A673 (cell line): ENCODE results near the gene EMILIN2. TPM values are rescaled to one million over a fixed set of nuclear protein-coding genes. Genes with fewer than 3 reads are reported as not detected.
A peak's percentile ranks its signal among the peaks of the same experiment; 100 is the strongest.

Source experiments
- Bru-seq: library from RNA; stranded (reverse); fragments of 400-500 nt; gene quantifications from one replicate; lab custom pipeline; 2021; lab: Mats Ljungman, UMichigan
- BruChase-seq, 2 experiments: library from RNA; stranded (reverse); fragments of 400-500 nt; gene quantifications; one replicate each; lab custom pipeline; 2021; lab: Mats Ljungman, UMichigan
- BruUV-seq: library from RNA; stranded (reverse); fragments of 400-500 nt; replicated peaks from 2 replicates; lab custom pipeline; 2021; lab: Mats Ljungman, UMichigan
- CTCF ChIA-PET: fragments of 300-600 bp; sonication (Branson Sonifier 250); formaldehyde crosslinking; loops from one replicate; lab custom pipeline; 2022; ENCODE audit warnings: antibody characterized with exemption; lab: Charles Lee
- POLR2A ChIA-PET: fragments of 300-600 bp; sonication (Branson Sonifier 250); formaldehyde crosslinking; loops from one replicate; lab custom pipeline; 2022; ENCODE audit warnings: antibody characterized with exemption; ENCODE audit not compliant: low non-redundant PET; lab: Charles Lee
- DNase-seq: peaks from one replicate; pipeline ENCODE4 v3.0.0-alpha.2; 2015; ENCODE audit warnings: low spot score
- H3K27ac ChIP-seq: fragments of 200-600 bp; sonication (generic); 2 replicates; pipeline ENCODE4 v1.5.1; 2016; ENCODE audit warnings: mixed run types, low read depth, mild to moderate bottlenecking, mixed read lengths, antibody characterized with exemption, low read length; ENCODE audit not compliant: poor library complexity, severe bottlenecking
- H3K27me3 ChIP-seq: fragments of 200-600 bp; sonication (generic); replicated peaks from 2 replicates; pipeline ENCODE4 v1.6.1; 2017; ENCODE audit warnings: mixed run types, low read depth, mild to moderate bottlenecking, mixed read lengths, antibody characterized with exemption, low read length; ENCODE audit not compliant: insufficient read depth, poor library complexity
- H3K36me3 ChIP-seq: fragments of 200-600 bp; sonication (generic); 2 replicates; pipeline ENCODE4 v1.6.1; 2016; ENCODE audit warnings: mixed run types, mild to moderate bottlenecking, mixed read lengths, antibody characterized with exemption, low read length; ENCODE audit not compliant: insufficient read depth, poor library complexity, severe bottlenecking
- H3K4me1 ChIP-seq: fragments of 200-600 bp; sonication (generic); 2 replicates; pipeline ENCODE4 v1.6.1; 2017; ENCODE audit warnings: mixed run types, mild to moderate bottlenecking, mixed read lengths, antibody characterized with exemption, low read length; ENCODE audit not compliant: insufficient read depth, poor library complexity, severe bottlenecking
- H3K4me3 ChIP-seq: fragments of 200-600 bp; sonication (generic); 2 replicates; pipeline ENCODE4 v1.5.1; 2016; ENCODE audit warnings: low read depth, mixed run types, mild to moderate bottlenecking, mixed read lengths, low read length; ENCODE audit not compliant: poor library complexity, severe bottlenecking
- H3K9me3 ChIP-seq: fragments of 200-600 bp; sonication (generic); 2 replicates; pipeline ENCODE4 v1.6.1; 2016; ENCODE audit warnings: mixed run types, low read depth, mild to moderate bottlenecking, mixed read lengths, antibody characterized with exemption, low read length; ENCODE audit not compliant: poor library complexity, severe bottlenecking
- CTCF ChIP-seq: fragments of 300-800, 200-600 bp; sonication (generic); conservative IDR thresholded peaks from 2 replicates; pipeline ENCODE4 v1.5.1; 2017; ENCODE audit warnings: low read depth, mild to moderate bottlenecking, antibody characterized with exemption, low read length, moderate library complexity, mixed read lengths
- EZH2 ChIP-seq: fragments of 200-600 bp; sonication (generic); IDR thresholded peaks from 2 replicates; pipeline ENCODE4 v1.6.1; 2017; ENCODE audit warnings: borderline replicate concordance, low read depth, mild to moderate bottlenecking, mixed read lengths, antibody characterized with exemption, low read length; ENCODE audit not compliant: poor library complexity, severe bottlenecking
- intact Hi-C: fragments of 100-400 bp; cut with micrococcal nuclease; formaldehyde crosslinking; loops from one replicate; pipeline ENCODE4 v1.10.0; 2022; ENCODE audit not compliant: unreplicated experiment
- long read RNA-seq: library from polyadenylated mRNA; stranded (forward); transcript quantifications from one replicate; pipeline ENCODE4 v2.0.0, GENCODE V29; 2022
- total RNA-seq: library from RNA; stranded (reverse); gene quantifications from 2 replicates; pipeline ENCODE4 v1.2.3, GENCODE V29; 2021

Gene EMILIN2
- total RNA-seq (22.9 and 23.4 TPM in 2 replicates), Bru-seq, nascent RNA (percentile 53 among the genes with signal in this experiment), BruChase-seq, experiment 1, labeled RNA remaining after a 2-hour chase (percentile 47 among the genes with signal in this experiment), BruChase-seq, experiment 2, labeled RNA remaining after a 6-hour chase (percentile 52 among the genes with signal in this experiment)
- long read RNA-seq, full-length matches to known transcripts = 46 of 56 reads
- long read RNA-seq, partial matches to known transcripts = 3 of 56 reads
- long read RNA-seq, other reads (novel, unspliced or antisense) = 7 of 56 reads

DNA sequence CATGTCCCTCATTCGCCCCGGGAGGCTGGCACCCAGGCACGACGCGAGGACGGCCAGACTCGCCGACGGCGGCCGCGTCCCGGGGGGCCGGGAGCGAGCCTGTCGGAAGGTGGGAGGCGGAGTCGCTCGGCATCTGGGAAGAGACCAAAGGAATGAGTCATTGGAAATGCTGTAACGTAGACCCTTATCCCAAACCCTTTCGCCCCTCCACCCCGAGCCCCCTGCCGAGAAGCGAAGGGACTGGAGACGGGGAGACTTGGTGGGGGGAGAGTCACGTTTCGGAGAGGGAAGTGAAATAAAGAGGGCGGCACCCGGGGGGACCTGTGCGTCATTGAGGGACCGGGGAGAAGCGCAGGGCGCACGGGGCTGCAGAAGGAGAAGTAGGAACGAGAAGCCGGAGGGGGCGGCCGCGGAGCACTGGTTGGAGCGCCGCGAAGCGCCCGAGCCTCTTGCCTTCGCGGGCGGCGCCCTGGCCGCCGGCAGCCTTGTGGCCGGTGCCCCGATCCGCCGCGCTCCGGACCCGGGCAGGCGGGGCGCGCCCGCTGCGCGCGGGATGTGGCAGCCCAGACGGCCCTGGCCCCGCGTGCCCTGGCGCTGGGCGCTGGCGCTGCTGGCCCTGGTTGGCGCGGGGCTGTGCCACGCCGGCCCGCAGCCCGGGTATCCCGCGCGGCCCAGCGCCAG, at the start of gene EMILIN2:
Gene EMILIN2, plus strand, starts transcription at position 371 of the 681 bp plus-strand sequence. Its CDS starts 183 bp downstream, at position 554.
- ChIA-PET POLR2A (no interaction called here), CTCF (no interaction called here)
- no peaks in the 10 kb centered on the region for H3K9me3 ChIP-seq
- H3K27ac ChIP-seq = no peak within 1 kb of the TSS
- intact Hi-C loops = no loop called here
- H3K4me1 ChIP-seq = no peaks in the 10 kb centered on the region
- peak; percentile 84 for DNase-seq
- no TSS peak for BruUV-seq
- peaks cover 12% of the 10 kb centered on the region for H3K27me3 ChIP-seq
- no peaks in the 10 kb centered on the region for H3K36me3 ChIP-seq
- H3K4me3 ChIP-seq = peak within 1 kb of the TSS; percentile 53
- no peak for TF ChIP-seq EZH2
- TF ChIP-seq CTCF = no peak

GRCh38 chr18:2797951-2798350, 48.9 kb upstream of the EMILIN2 start:
- no peak for DNase-seq
- no peaks in the 10 kb centered on the region for H3K27me3 ChIP-seq
- TF ChIP-seq EZH2 (no peak), CTCF (no peak)
- H3K36me3 ChIP-seq = peaks cover 48% of the 10 kb centered on the region
- BruUV-seq = no TSS peak
- intact Hi-C loops = no loop called here
- H3K9me3 ChIP-seq = no peaks in the 10 kb centered on the region
- H3K27ac ChIP-seq = no peak overlapping the region
- ChIA-PET CTCF (no interaction called here), POLR2A (no interaction called here)
- H3K4me3 ChIP-seq = no peak overlapping the region
- no peaks in the 10 kb centered on the region for H3K4me1 ChIP-seq

- H3K27ac ChIP-seq = no peak overlapping the region
- no peaks in the 10 kb centered on the region for H3K4me1 ChIP-seq
- POLR2A ChIA-PET = no interaction called here
- BruUV-seq = no TSS peak
- intact Hi-C loops = no loop called here
- CTCF ChIA-PET = no interaction called here
- no peak overlapping the region for H3K4me3 ChIP-seq
- H3K27me3 ChIP-seq = no peaks in the 10 kb centered on the region
- DNase-seq = no peak
- H3K36me3 ChIP-seq = peaks cover 48% of the 10 kb centered on the region
- H3K9me3 ChIP-seq = no peaks in the 10 kb centered on the region
- TF ChIP-seq CTCF = no peak
- no peak for TF ChIP-seq EZH2
Observed at GRCh38 chr18:2799369-2799768, 47.4 kb upstream of the EMILIN2 start.
